Measurements from ENCODE around the gene IRX5.

The IRX5 gene

GRCh38 chr16:54970016-54970415 is 39.4 kb downstream of the IRX5 start:
- no peak for TF ChIP-seq ZNF565 (CRISPR knock-in tag; conservative IDR thresholded peaks at IDR 0.05; ENCODE audit: low read depth)
- no peak for TF ChIP-seq RARB (CRISPR knock-in tag; IDR thresholded peaks at IDR 0.05)
- TF ChIP-seq ZFP3 (CRISPR knock-in tag; IDR thresholded peaks at IDR 0.05) = no peak
- no peak for TF ChIP-seq OSR1 (CRISPR knock-in tag; IDR thresholded peaks at IDR 0.05)
- no peak for TF ChIP-seq TSHZ2 (CRISPR knock-in tag; IDR thresholded peaks at IDR 0.05)
- TF ChIP-seq BACH2 (CRISPR knock-in tag; IDR thresholded peaks at IDR 0.05; ENCODE audit: borderline replicate concordance) = no peak
- TF ChIP-seq ZC3H10 (CRISPR knock-in tag; IDR thresholded peaks at IDR 0.05) = no peak
- TF ChIP-seq GLIS3 (CRISPR knock-in tag; IDR thresholded peaks at IDR 0.05) = no peak
- ATAC-seq = no peak

DNA sequence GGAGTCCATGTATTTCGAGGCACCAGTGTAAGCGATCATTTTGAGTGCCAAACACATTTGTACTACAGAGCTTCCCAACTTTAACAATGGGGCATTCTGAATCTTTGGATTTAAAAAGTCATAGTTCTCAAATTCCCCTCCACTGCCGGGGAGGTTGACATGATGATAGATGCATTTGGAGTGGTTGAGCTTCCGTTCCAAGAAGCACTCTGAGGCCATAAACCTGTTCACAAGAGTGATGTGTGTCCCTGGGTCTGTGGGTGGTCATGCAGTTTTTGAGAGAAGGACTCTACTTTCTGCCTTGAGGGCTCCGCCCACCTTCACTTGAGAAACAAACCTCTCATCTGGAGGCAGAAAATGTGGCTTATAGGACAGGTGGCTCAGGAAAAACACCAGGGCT is 43.7 kb downstream of the IRX5 start:
- no peak for TF ChIP-seq ZNF70 (CRISPR knock-in tag; IDR thresholded peaks at IDR 0.05)
- TF ChIP-seq, protein P1, sequence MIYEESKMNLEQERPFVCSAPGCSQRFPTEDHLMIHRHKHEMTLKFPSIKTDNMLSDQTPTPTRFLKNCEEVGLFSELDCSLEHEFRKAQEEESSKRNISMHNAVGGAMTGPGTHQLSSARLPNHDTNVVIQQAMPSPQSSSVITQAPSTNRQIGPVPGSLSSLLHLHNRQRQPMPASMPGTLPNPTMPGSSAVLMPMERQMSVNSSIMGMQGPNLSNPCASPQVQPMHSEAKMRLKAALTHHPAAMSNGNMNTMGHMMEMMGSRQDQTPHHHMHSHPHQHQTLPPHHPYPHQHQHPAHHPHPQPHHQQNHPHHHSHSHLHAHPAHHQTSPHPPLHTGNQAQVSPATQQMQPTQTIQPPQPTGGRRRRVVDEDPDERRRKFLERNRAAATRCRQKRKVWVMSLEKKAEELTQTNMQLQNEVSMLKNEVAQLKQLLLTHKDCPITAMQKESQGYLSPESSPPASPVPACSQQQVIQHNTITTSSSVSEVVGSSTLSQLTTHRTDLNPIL (CRISPR knock-in tag; IDR thresholded peaks at IDR 0.05; ENCODE audit: low read depth) = no peak
- no peak for TF ChIP-seq GLIS3 (CRISPR knock-in tag; IDR thresholded peaks at IDR 0.05)
- TF ChIP-seq, protein P2, sequence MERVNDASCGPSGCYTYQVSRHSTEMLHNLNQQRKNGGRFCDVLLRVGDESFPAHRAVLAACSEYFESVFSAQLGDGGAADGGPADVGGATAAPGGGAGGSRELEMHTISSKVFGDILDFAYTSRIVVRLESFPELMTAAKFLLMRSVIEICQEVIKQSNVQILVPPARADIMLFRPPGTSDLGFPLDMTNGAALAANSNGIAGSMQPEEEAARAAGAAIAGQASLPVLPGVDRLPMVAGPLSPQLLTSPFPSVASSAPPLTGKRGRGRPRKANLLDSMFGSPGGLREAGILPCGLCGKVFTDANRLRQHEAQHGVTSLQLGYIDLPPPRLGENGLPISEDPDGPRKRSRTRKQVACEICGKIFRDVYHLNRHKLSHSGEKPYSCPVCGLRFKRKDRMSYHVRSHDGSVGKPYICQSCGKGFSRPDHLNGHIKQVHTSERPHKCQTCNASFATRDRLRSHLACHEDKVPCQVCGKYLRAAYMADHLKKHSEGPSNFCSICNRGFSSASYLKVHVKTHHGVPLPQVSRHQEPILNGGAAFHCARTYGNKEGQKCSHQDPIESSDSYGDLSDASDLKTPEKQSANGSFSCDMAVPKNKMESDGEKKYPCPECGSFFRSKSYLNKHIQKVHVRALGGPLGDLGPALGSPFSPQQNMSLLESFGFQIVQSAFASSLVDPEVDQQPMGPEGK (CRISPR knock-in tag; IDR thresholded peaks at IDR 0.05; ENCODE audit: borderline replicate concordance) = no peak
- TF ChIP-seq, protein P3, sequence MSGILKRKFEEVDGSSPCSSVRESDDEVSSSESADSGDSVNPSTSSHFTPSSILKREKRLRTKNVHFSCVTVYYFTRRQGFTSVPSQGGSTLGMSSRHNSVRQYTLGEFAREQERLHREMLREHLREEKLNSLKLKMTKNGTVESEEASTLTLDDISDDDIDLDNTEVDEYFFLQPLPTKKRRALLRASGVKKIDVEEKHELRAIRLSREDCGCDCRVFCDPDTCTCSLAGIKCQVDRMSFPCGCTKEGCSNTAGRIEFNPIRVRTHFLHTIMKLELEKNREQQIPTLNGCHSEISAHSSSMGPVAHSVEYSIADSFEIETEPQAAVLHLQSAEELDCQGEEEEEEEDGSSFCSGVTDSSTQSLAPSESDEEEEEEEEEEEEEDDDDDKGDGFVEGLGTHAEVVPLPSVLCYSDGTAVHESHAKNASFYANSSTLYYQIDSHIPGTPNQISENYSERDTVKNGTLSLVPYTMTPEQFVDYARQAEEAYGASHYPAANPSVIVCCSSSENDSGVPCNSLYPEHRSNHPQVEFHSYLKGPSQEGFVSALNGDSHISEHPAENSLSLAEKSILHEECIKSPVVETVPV (CRISPR knock-in tag; IDR thresholded peaks at IDR 0.05) = no peak
- TF ChIP-seq ZNF8 (CRISPR knock-in tag; IDR thresholded peaks at IDR 0.05) = no peak
- TF ChIP-seq ARNTL (CRISPR knock-in tag; IDR thresholded peaks at IDR 0.05; ENCODE audit: borderline replicate concordance, low read depth) = no peak
- TF ChIP-seq POU6F1 (CRISPR knock-in tag; IDR thresholded peaks at IDR 0.05; ENCODE audit: borderline replicate concordance, low read depth) = no peak
- no peak for TF ChIP-seq OSR1 (CRISPR knock-in tag; IDR thresholded peaks at IDR 0.05)
- TF ChIP-seq TSHZ2 (CRISPR knock-in tag; IDR thresholded peaks at IDR 0.05) = no peak
- ATAC-seq = no peak

- no peak for ATAC-seq
- TF ChIP-seq ZNF8 (CRISPR knock-in tag; IDR thresholded peaks at IDR 0.05) (no peak), ZFP3 (CRISPR knock-in tag; IDR thresholded peaks at IDR 0.05) (no peak), PPARA (CRISPR knock-in tag; IDR thresholded peaks at IDR 0.05; ENCODE audit: borderline replicate concordance) (no peak), ZNF70 (CRISPR knock-in tag; IDR thresholded peaks at IDR 0.05) (no peak), RARB (CRISPR knock-in tag; IDR thresholded peaks at IDR 0.05) (no peak), TCF4 (CRISPR knock-in tag; IDR thresholded peaks at IDR 0.05; ENCODE audit: borderline replicate concordance) (no peak), ESRRG (CRISPR knock-in tag; IDR thresholded peaks at IDR 0.05) (no peak), POU6F1 (CRISPR knock-in tag; IDR thresholded peaks at IDR 0.05; ENCODE audit: borderline replicate concordance, low read depth) (no peak), CSDC2 (CRISPR knock-in tag; IDR thresholded peaks at IDR 0.05) (no peak)
- TF ChIP-seq, protein P2 (CRISPR knock-in tag; IDR thresholded peaks at IDR 0.05; ENCODE audit: borderline replicate concordance) = no peak
These were observed 46.1 kb downstream of the IRX5 start for GRCh38 chr16:54976651-54977200.
